HG03521 (cell line): ENCODE results near the gene NCBP2.
"Not testable (repeated sequence)": the region's sequence is repeated elsewhere in the genome, so short reads cannot be mapped to it uniquely, and the experiment has no call there.

Source experiments
- ATAC-seq: cut with Tn5 transposase; IDR thresholded peaks from one replicate; pipeline ENCODE4 v1.9.1; 2021; ENCODE audit warnings: mild to moderate bottlenecking, moderate library complexity; ENCODE audit not compliant: unreplicated experiment

NCBP2 gene

DNA sequence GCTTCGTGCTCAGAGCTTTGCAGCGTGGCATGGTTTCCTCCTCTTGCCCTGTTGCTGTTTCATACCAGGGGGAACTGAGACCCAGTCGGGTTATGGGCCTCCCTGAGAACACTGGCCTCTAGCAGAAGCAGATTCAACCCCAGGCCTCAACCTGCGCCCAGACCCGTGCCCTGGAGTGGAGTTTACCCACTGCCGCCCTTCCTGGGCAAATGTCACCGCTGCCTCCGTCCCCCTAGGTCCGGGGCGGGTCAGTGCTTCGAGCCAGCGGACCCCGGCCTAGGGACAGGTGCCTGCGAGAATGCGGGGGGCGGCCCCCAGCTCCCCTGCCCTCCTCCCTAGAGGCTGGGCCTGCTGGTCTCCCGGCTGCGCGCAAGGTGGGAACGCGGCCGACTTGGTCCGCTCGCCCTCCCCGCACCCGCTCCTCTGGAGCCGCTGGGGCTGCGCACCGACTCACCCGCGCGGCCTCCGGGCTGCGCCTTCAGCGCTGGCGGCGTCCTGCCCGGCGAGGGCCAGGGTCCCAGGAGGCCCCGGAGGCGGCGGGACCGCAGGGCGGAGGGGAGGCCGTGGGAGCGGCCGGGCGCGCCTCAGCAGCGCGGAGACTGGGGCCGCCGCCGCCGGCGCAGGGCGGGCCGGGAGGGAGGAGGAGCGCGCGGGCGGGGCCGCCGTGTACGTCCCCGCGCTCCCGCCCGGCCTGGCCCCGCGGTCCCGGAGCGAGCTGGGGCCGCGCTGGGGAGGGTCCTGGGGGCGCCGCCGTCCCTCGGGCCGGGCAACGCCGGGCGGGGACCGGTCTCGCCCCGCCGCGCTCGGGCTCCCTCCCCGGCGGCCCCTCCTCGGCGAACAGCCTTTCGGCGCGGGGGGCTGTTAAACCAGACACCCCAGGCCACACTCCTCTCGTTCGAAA, 26.2 kb upstream of the NCBP2 start, which contains the start of gene PIGZ:
Gene PIGZ, minus strand, starts transcription at position 601 of the 901 bp plus-strand sequence. CDS start 16,802 bp downstream, outside the sequence.
- ATAC-seq = peak; percentile 37

DNA sequence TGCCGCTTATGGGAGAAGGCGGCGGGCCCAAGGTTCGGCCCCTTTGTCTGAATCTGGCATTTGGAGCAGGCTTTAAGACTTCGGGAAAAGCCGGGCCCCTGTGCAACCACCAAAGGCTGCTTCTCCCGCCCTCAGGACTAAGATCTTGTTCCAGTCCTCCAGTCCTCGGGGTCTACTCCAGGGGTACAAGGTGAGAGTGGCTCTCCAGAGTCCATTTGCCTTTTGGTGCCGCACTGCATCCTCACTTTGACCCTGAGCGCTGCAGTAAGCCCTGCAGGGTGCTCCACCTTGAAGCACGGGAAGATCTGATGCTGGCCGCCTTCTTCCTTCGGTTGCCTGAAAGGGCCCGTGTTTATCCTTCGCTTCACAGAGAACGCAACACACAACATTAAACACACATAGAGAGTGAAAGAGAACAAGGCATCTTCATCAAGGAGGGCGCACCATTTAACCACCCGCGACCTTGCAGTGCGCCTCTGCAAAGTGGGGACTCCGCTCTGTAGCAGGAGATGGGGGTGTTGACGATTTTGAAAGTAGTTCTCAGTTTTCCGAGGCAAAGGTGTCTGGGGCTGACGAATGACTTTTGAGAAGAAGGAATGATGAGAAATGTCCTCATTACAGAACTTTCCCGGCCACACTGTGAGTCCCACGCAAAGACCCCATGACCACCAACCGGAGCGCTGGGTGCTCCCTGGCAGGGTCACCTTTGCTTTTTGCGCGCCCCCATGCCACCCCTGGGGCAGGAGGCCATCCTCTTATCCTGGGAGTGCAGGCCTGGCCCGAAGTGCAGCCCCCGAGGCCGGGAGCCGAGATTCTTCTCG, 25.3 kb upstream of the NCBP2 start:
- ATAC-seq = no peak

DNA sequence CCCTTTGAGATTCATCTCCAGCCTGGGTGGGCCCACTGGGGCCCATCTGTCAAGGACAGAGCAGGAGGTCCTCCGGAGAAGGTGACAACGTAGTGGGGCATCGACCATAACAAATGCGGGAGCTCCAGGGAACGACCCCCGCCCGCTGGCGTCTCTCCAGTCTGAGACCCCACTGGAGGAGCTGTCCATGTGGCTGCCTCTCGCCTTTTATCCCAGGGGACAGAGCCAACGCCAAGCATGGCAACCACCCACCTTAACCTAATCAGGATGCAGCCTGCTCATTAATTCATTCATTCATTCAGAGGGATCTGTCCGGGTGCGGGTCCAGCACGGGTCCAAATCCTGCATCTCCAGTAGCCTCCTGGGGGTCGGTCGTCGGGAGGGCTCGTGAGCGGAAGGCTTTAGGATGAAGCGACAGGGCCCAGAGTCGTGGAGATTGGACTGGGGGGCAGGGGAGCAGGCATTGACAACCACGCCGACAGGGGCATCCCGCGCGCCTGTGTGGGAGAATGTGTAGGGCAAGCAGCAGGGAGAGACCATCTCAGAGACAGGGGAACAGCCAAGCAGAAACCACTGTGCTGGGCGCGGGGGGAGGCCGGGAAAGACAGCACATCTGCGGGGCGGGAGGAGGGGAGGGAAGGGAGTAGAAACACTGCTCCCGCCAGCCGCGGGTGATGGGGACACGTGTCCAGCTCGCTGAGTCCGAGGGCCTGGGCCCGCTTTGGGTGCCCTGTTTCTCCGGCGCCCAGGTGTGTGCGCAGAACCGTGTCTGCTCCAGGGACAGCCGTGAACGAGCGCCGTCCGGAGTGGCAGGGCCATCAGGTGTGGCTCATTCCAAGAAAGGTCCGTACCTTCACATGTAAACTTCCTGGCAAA, 24.4 kb upstream of the NCBP2 start:
- no peak for ATAC-seq

DNA sequence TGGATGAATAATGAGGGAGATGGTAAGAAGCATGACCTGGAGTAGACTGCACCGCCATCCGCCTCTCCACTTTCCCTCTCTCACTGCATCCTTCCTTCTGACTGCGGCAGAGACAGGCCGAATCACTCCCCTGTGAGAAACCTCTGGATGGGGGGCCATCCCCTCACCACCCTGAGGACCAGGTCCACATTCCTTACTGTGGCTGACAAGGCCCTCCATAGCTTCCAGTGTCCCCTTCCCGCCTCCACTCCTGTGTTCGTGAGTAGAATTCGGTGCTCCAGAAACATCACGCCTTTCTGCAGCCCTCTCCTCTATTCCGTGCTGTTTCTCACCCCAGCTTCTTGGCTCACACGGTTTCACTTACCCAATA, 23.5 kb upstream of the NCBP2 start:
- ATAC-seq = no peak

DNA sequence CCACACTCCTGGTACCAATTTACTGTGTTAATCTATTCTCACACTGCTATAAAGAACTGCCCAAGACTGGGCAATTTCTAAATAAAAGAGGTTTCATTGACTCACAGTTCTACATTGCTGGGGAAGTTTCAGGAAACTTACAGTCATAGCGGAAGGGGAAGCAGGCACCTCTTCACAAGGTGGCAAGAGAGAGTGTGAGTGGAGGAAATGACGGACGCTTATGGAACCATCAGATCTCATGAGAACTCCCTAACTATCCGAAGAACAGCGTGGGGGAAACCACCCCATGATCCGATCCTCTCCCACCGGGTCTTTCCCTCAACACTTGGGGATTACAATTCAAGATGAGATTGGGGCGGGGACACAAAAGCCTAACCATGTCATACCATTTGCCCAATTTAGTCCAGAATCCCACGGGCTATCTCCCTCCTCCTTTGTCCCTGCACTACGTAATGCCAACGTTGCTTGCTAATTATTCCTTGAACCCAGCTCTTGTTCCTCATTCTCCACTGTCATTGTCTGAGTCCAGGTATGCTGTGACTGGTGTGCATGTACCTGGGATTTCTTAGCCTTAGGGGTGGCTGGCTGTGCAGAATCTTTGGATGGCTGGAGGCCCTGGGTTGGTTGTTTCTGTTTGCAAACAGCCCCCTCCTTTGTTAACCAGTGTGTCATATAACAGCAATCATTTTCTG, 22.9 kb upstream of the NCBP2 start:
- no peak for ATAC-seq

DNA sequence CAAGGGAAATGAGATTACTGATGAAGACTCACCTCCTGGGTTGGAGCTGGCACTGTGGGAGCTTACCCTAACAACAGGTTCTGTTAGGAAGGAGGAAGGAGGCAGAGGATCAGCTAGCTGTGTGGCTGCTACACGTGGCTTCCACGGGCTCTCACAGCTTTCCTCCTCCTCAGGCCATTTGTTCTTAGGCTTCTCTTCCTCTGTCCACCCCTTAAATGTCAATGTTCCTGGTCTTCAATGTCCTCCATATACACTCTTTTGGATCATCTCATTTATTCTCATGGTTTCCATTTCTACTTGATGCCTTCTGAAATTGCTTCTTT, 21.3 kb upstream of the NCBP2 start:
- no peak for ATAC-seq

DNA sequence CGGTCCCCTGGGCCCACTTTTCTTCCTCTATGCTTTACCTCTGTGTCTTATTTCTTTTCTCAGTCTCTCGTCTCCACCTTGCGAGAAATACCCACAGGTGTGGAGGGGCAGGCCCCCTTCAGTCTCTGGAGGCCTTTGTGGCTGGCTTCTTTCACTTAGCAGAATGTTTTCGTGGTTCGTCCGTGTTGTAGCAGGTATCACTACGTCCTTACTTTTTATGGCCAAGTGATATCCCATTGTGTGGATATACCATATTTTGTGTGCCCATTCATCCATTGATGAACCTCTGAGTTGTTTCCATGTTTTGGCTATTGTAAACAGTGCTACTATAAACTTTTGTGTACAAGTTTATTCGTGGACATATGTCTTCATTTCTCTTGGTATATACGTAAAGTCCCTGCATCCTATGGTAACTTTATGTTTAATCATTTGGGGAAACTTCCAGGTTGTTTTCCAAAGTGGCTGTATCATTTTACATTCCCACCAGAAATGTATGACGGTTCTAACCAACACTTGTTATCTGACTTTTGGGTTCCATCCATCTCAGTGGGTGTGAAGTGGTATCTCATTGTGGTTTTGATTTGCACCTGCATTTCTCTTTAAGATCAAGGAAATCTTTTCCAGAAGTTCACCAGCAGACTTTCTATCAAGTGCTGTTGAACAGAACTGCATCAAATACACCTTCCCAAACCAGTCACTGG, 20.8 kb upstream of the NCBP2 start:
- no peak for ATAC-seq

DNA sequence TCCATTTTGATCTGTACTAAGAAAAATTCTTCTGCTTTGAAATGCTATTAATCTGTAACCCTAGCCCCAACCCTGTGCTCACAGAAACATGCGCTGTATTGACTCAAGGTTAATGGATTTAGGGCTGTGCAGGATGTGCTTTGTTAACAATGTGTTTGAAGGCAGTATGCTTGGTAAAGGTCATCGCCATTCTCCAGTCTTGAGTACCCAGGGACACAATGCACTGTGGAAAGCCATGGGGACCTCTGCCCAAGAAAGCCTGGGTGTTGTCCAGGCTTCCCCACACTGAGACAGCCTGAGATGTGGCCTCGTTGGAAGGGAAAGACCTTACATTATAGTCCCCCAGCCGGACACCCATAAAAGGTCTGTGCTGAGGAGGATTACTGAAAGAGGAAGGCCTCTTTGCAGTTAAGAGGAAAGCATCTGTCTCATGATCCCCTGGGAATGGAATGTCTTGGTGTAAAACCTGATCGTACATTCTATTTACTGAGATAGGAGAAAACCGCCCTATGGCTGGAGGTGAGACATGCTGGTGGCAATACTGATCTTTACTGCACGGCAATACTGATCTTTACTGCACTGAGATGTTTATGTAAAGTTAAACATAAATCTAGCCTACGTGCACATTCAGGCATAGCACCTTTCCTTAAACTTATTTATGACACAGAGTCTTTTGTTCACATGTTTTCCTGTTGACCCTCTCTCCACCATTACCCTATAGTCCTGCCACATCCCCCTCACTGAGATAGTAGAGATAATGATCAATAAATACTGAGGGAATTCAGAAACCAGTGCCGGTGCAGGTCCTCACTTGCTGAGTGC, 20.0 kb upstream of the NCBP2 start:
- ATAC-seq = no peak

DNA sequence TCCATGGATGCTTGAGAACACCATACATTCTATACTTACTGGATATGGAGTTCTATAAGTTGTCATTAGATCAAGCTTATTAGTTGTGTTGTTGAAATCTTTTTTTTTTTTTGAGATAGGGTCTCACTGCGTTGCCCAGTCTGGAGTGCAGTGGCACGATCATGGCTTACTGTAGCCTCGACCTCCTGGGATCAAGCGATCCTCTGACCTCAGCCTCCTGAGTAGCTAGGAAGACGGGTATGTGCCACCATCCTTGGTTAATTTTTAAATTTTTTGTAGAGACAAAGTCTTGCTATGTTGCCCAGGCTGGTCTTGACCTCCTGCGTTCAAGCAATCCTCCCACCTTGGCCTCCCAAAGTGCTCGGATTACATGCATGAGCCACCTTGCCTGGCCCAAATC, 12.5 kb upstream of the NCBP2 start:
- ATAC-seq = no peak

DNA sequence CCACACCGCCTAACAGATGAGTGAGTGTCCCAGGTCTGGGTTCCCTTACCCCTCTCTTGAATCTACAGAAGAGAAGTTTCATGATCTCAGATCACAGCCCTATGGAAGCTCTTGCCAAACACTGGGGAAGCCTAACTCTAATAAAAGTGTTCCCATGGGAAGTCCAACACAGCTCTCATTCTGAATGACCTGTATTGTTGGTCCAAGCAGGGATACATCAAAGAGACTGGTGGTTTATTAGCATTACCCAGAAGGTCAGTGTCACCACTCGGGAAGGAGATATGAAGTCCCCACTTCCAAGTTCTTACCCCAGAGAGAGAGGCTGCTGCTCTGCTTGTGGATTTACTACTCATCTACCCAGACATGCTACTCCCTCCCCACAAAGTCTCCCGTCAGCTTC, 9.0 kb upstream of the NCBP2 start:
- ATAC-seq = no peak

DNA sequence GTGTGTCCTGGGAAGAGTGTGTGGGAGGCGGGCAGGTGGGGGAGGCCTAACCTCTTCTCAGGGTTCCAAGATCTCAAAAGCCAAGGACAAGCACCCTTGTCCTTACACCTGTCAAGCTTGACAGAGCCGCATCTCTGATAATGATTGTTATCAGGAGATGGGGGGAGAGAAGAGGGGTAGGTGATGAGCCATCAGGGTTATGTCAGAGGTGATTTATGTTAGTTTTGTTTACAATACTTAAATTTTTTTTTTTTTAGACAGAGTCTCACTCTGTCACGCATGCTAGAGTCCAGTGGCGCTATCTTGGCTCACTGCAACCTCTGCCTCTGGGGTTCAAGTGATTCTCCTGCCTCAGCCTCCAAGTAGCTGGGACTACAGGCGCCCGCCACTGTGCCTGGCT, 7.4 kb upstream of the NCBP2 start:
- no peak for ATAC-seq

DNA sequence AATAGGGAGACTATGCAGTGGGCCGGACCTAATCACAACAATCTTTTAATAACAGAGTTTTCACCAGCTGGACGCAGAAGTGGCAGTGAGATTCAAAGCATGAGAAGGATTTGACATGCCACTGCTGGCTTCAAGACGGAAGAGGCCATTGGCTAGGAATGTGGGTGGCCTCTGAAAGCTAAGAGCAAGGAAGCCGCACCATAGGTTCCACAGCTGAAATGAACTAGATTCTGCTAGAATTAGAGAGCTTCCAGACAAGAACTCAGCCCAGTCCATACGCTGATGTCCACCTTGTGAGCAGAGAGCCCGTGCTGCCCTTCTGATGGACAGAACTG, 6.9 kb upstream of the NCBP2 start:
- no peak for ATAC-seq

DNA sequence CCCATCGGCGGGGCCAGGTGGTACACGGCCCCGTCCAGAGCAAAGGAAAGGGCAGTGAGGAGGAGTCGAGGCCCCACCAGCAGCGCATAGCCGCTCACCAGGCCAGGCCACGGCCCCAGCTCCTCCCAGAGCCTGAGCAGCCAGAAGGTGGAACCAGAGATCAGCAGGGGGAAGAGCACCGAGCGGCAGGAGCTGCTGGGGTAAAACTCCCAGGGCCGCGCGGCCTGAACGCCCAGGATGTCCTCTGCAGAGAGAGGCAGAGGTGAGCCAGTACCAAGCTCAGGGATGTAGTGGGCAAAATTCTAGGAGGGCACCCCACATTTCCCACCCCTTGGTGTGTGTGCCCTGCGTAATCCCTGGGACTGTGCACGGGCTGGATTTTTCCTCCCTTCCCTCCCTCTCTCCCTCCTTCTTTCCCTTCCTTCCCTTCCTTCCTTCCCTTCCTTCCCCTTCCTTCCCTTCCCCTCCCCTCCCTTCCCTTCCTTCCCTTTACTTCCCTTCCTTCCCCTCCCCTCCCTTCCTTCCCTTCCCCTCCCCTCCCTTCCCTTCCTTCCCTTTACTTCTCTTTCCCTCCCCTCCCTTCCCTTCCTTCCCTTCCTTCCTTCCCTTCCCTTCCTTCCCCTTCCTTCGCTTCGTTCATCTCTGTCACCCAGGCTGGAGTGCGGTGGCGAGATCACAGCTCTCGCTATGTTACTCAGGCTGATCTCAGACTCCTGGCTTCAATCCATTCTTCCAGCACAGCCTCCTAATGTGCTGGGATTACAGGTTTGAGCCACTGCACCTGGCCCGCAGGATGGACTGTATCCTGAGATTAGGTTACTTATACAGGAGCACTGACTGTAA, 6.3 kb upstream of the NCBP2 start:
- no peak for ATAC-seq

DNA sequence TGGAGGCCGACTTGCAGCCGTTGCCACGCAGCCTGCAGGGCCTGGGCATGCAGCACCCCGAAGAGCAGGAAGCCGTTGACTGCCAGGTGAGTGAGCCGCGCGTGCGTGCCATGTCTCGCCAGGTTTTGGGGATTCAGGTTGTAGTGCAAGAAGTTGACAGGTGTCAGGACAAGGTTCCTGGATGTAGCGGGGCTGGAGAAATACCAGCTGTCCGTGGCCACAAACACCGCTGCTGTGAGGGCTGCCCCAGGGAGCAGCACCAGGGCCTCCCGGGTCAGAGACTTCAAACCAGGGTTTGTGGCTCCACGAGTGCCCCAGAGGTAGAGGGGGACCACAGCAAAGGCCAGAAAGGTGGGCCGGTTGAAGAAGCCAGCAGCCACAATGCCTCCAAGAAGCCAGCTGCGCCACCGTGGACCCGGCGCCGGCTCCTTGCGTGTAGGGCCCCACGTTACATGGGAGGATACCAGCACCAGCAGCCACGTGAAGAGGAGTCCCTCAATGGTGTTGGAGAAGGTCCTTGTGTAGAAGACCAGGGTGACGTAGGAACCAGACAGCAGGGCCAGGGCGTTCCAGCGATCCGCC, 5.6 kb upstream of the NCBP2 start:
- ATAC-seq = no peak

DNA sequence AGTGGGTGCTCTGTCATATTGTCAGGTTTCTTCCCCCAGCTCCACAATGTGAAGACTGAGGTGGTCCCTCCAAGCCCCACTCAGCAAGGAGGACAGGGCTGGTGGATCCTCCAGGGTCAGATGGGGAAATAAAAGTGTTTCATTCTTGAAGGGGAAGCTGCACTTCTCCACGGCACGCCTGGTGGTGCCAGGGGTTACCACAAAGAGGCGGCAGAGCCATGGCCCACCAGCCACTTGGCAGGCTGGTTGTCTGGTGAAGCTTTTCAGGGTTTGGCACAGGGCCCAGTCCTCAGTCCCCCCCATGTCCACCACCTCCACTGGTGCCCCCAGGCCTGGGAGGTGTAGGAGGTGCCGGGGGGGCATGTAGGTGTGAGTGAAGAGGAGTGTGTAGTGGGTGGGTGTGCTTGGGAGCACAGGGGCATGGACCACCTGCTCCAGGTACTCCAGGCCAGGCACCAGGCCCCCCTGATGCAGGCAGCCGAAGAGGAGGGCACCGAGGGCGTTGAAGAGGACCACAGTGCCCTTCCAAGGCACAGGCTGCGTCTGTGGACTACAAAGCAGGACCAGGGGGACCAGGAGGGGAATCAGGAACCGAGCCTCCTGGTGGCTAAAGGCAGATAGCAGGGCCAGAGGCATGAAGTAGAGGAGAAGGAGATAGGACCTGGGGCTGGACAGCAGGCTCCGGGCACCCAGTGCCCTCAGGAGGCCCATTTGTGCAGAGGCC, 5.0 kb upstream of the NCBP2 start:
- ATAC-seq = no peak

DNA sequence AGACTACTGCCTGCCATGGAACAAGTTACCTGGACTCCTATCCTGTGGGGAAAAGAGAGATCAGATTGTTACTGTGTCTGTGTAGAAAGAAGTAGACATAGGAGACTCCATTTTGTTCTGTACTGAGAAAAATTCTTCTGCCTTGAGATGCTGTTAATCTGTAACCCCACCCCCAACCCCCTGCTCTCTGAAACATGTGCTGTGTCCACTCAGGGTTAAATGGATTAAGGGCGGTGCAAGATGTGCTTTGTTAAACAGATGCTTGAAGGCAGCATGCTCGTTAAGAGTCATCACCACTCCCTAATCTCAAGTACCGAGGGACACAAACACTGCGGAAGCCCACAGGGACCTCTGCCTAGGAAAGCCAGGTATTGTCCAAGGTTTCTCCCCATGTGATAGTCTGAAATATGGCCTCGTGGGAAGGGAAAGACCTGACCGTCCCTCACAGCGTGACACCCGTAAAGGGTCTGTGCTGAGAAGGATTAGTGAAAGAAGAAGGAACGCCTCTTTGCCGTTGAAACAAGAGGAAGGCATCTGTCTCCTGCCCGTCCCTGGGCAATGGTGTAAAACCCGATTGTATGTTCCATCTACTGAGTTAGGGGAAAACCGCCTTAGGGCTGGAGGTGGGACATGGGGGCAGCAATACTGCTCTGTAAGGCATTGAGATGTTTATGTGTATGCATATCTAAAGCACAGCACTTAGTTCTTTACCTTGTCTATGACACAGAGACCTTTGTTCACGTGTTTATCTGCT, 1.9 kb upstream of the NCBP2 start:
- not testable (repeated sequence) for ATAC-seq

DNA sequence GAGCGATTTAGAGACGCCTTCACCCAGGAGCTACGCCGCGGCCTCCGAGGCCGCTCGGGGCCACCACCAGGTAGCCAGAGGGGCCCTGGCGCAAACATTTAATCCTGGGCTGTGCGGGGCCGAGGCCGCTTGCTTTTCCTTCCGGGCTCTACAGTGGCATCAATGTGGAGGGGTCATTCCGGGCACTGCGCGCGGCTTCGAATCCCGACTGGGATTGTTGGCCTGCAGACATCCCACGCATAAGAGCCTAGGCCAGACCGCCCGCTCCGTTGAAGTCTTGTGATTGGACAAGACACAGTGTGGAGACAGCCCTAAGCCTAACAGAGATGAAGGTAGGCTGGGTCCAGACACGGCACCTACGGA, 568 bp upstream of the NCBP2 start:
- peak; percentile 3 for ATAC-seq
